ENCODE measurements around the gene FRAT1. TPM values are rescaled to one million over a fixed set of nuclear protein-coding genes. Genes with fewer than 3 reads are reported as not detected.

Gene FRAT1
- total RNA-seq, 1 experiment from 2014 or later: 5.3 TPM

- intact Hi-C loops (cut with micrococcal nuclease; ENCODE audit: unreplicated experiment): no loop called here
- no peaks in the 10 kb centered on the region for H3K36me3 ChIP-seq (ENCODE audit: control insufficient read depth, insufficient read depth, low read length)
- no peak for TF ChIP-seq REST (IDR thresholded peaks at IDR 0.05; ENCODE audit: insufficient read depth in 1 of 2, low read depth in 2 of 2, low read length in 1 of 2)
- no peak for TF ChIP-seq POLR2AphosphoS5 (IDR thresholded peaks at IDR 0.05; ENCODE audit: low read depth, low read length)
- TF ChIP-seq TCF7L2 (IDR thresholded peaks at IDR 0.05; ENCODE audit: low read depth, low read length): no peak
- H3K9me3 ChIP-seq (ENCODE audit: control insufficient read depth, insufficient read depth, low read depth, low read length): no peaks in the 10 kb centered on the region
- in situ Hi-C loops (cut with HindIII; ENCODE audit: low pct_unique_long_range_greater_than_20kb, low sequenced_read_pairs): no loop called here
- no peaks in the 10 kb centered on the region for H3K27me3 ChIP-seq (ENCODE audit: control insufficient read depth, insufficient read depth, low read length)
- ATAC-seq: no peak
- CTCF ChIA-PET: no interaction called here
- POLR2A ChIA-PET: no interaction called here
- peak overlapping the region; percentile 62 to 65 for H3K4me3 ChIP-seq (ENCODE audit: low read depth in 2 of 2, low read length in 2 of 2)
- peaks cover 35% of the 10 kb centered on the region for H3K4me1 ChIP-seq (ENCODE audit: control insufficient read depth, insufficient read depth, low read length)
- no peak for DNase-seq (ENCODE audit: low read depth, low spot score)
- peak overlapping the region; percentile 91 for H3K27ac ChIP-seq (ENCODE audit: low read length)
- no TSS peak for BruUV-seq (replicated peaks)
Measured at GRCh38 chr10:97335188-97335619, 16.1 kb downstream of the FRAT1 start.

- no peak overlapping the region; the same call in 1 of the 2 replicates for H3K27ac ChIP-seq (ENCODE audit: low read length)
- BruUV-seq (replicated peaks): no TSS peak
- TF ChIP-seq SIN3A (IDR thresholded peaks at IDR 0.05; ENCODE audit: borderline replicate concordance, insufficient read depth, low read depth, low read length): no peak
- TF ChIP-seq, protein P1, sequence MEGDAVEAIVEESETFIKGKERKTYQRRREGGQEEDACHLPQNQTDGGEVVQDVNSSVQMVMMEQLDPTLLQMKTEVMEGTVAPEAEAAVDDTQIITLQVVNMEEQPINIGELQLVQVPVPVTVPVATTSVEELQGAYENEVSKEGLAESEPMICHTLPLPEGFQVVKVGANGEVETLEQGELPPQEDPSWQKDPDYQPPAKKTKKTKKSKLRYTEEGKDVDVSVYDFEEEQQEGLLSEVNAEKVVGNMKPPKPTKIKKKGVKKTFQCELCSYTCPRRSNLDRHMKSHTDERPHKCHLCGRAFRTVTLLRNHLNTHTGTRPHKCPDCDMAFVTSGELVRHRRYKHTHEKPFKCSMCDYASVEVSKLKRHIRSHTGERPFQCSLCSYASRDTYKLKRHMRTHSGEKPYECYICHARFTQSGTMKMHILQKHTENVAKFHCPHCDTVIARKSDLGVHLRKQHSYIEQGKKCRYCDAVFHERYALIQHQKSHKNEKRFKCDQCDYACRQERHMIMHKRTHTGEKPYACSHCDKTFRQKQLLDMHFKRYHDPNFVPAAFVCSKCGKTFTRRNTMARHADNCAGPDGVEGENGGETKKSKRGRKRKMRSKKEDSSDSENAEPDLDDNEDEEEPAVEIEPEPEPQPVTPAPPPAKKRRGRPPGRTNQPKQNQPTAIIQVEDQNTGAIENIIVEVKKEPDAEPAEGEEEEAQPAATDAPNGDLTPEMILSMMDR (IDR thresholded peaks at IDR 0.05): no peak
- TF ChIP-seq REST (IDR thresholded peaks at IDR 0.05; ENCODE audit: insufficient read depth in 1 of 2, low read depth in 2 of 2, low read length in 1 of 2): no peak
- ChIA-PET POLR2A (no interaction called here), CTCF (no interaction called here)
- ATAC-seq: no peak
- no peak for DNase-seq (ENCODE audit: low read depth, low spot score)
- no peaks in the 10 kb centered on the region for H3K27me3 ChIP-seq (ENCODE audit: control insufficient read depth, insufficient read depth, low read length)
- in situ Hi-C loops (cut with HindIII; ENCODE audit: low pct_unique_long_range_greater_than_20kb, low sequenced_read_pairs) (no loop called here), intact Hi-C loops (cut with micrococcal nuclease; ENCODE audit: unreplicated experiment) (no loop called here)
- H3K9me3 ChIP-seq (ENCODE audit: control insufficient read depth, insufficient read depth, low read depth, low read length): no peaks in the 10 kb centered on the region
- H3K4me1 ChIP-seq (ENCODE audit: control insufficient read depth, insufficient read depth, low read length): peaks cover 34% of the 10 kb centered on the region
- H3K36me3 ChIP-seq (ENCODE audit: control insufficient read depth, insufficient read depth, low read length): no peaks in the 10 kb centered on the region
- H3K4me3 ChIP-seq (ENCODE audit: low read depth in 2 of 2, low read length in 2 of 2): no peak overlapping the region
Measured at GRCh38 chr10:97336006-97336405, 16.9 kb downstream of the FRAT1 start.

Measured in Panc1 (cell line).